CD14-positive monocyte (primary cell): Measurements from ENCODE around the gene SMAD2. TPM values are rescaled to one million over a fixed set of nuclear protein-coding genes. Genes with fewer than 3 reads are reported as not detected.

ENCODE experiments used
- DNase-seq, 3 donors: peaks; one replicate each; pipeline ENCODE4 v3.0.0-alpha.2; 2011 to 2022
- H2AFZ ChIP-seq: 2 replicates; pipeline ENCODE4 v1.6.0; 2012; ENCODE audit warnings: mild to moderate bottlenecking, low read depth, low read length, inconsistent platforms; ENCODE audit not compliant: insufficient read depth, poor library complexity, severe bottlenecking
- H3K27ac ChIP-seq, 2 donors: 1 replicate in 1 of 2; 2 replicates in 1 of 2; pipeline ENCODE4 v1.5.1; 2012 to 2013; ENCODE audit warnings: low read length in 2 of 2, control low read depth in 1 of 2, inconsistent platforms in 1 of 2, low read depth in 1 of 2, mild to moderate bottlenecking in 1 of 2
- H3K27me3 ChIP-seq, 2 donors: one replicate each; pipeline versions ENCODE4 v1.6.0 to v1.6.1; 2011 to 2013; ENCODE audit warnings: low read length in 2 of 2; ENCODE audit not compliant: control insufficient read depth in 2 of 2, insufficient read depth in 2 of 2
- H3K36me3 ChIP-seq, 2 donors: replicated peaks in 1 of 2; 1 replicate in 1 of 2; 2 replicates in 1 of 2; pipeline versions ENCODE4 v1.5.1 to v1.6.1; 2012 to 2013; ENCODE audit warnings: low read length in 2 of 2, control low read depth in 1 of 2, inconsistent platforms in 1 of 2, mild to moderate bottlenecking in 1 of 2; ENCODE audit not compliant: insufficient read depth in 2 of 2, control insufficient read depth in 1 of 2
- H3K4me1 ChIP-seq, 2 donors: 1 replicate in 1 of 2; 2 replicates in 1 of 2; pipeline versions ENCODE4 v1.5.1 to v1.6.1; 2012 to 2013; ENCODE audit warnings: low read length in 2 of 2, control low read depth in 1 of 2, inconsistent platforms in 1 of 2, mild to moderate bottlenecking in 1 of 2, moderate library complexity in 1 of 2; ENCODE audit not compliant: insufficient read depth in 2 of 2, control insufficient read depth in 1 of 2
- H3K4me2 ChIP-seq: replicated peaks from 2 replicates; pipeline ENCODE3; 2012; ENCODE audit warnings: low read length, moderate library complexity, mild to moderate bottlenecking; ENCODE audit not compliant: poor library complexity, severe bottlenecking; ENCODE audit errors: extremely low read depth
- H3K4me3 ChIP-seq, 3 experiments: fragments of 200-600 bp in 1 of 3; sonication (generic) in 1 of 3; replicated peaks in 1 of 3; 1 replicate in 2 of 3; 2 replicates in 1 of 3; pipeline ENCODE4 v1.5.1; 2011 to 2013; ENCODE audit warnings: low read length in 3 of 3, mild to moderate bottlenecking in 3 of 3, control low read depth in 2 of 3, low read depth in 2 of 3, inconsistent platforms in 1 of 3, moderate library complexity in 1 of 3
- H3K79me2 ChIP-seq: 2 replicates; pipeline ENCODE4 v1.6.0; 2012; ENCODE audit warnings: mild to moderate bottlenecking, control low read depth, inconsistent platforms, low read length, moderate library complexity; ENCODE audit not compliant: insufficient read depth
- H3K9ac ChIP-seq: 2 replicates; pipeline ENCODE4 v1.6.0; 2017; ENCODE audit warnings: low read length, mild to moderate bottlenecking; ENCODE audit not compliant: insufficient read depth, poor library complexity, severe bottlenecking
- H3K9me3 ChIP-seq, 2 donors: replicated peaks in 1 of 2; 1 replicate in 1 of 2; 2 replicates in 1 of 2; pipeline versions ENCODE4 v1.5.1 to v1.6.1; 2012 to 2013; ENCODE audit warnings: low read length in 2 of 2, control low read depth in 1 of 2; ENCODE audit not compliant: control insufficient read depth in 1 of 2, insufficient read depth in 1 of 2
- H4K20me1 ChIP-seq: 2 replicates; pipeline ENCODE4 v1.6.0; 2012; ENCODE audit warnings: mild to moderate bottlenecking, low read length, control low read depth, moderate library complexity; ENCODE audit not compliant: insufficient read depth
- H3K27ac Mint-ChIP-seq, 7 donors: one replicate each; pipeline ENCODE4 v1.8.0; 2020; ENCODE audit warnings: mild to moderate bottlenecking in 7 of 7, mixed read lengths in 7 of 7, moderate library complexity in 6 of 7, inconsistent platforms in 2 of 7
- H3K27me3 Mint-ChIP-seq, 3 donors: one replicate each; pipeline ENCODE4 v1.8.0; 2021 to 2022; ENCODE audit warnings: low read depth in 3 of 3, mild to moderate bottlenecking in 3 of 3, mixed read lengths in 3 of 3, moderate library complexity in 3 of 3, inconsistent platforms in 1 of 3
- H3K36me3 Mint-ChIP-seq, 2 donors: one replicate each; pipeline ENCODE4 v1.8.0; 2020; ENCODE audit warnings: mixed read lengths in 2 of 2, inconsistent platforms in 1 of 2, mild to moderate bottlenecking in 1 of 2
- H3K4me1 Mint-ChIP-seq: one replicate; pipeline ENCODE4 v1.8.0; 2020; ENCODE audit warnings: mild to moderate bottlenecking, mixed read lengths
- H3K4me3 Mint-ChIP-seq, 2 donors: one replicate each; pipeline ENCODE4 v1.8.0; 2020; ENCODE audit warnings: mild to moderate bottlenecking in 2 of 2, mixed read lengths in 2 of 2, moderate library complexity in 1 of 2
- H3K9me3 Mint-ChIP-seq, 7 donors: one replicate each; pipeline ENCODE4 v1.8.0; 2020 to 2022; ENCODE audit warnings: mixed read lengths in 7 of 7, mild to moderate bottlenecking in 6 of 7, moderate library complexity in 6 of 7, inconsistent platforms in 2 of 7
- CTCF ChIP-seq: fragments of 200-600 bp; IDR thresholded peaks from one replicate; pipeline ENCODE4 v1.8.0; 2022; ENCODE audit warnings: antibody characterized with exemption, mild to moderate bottlenecking
- WGBS: methylation state at CpG from one replicate; pipeline ENCODE4 v1.1.5; 2013; ENCODE audit warnings: missing lambda C conversion rate; ENCODE audit not compliant: insufficient coverage; 5-methylcytosine and 5-hydroxymethylcytosine counted together
- intact Hi-C, 2 donors: fragments of 100-400 bp; cut with micrococcal nuclease; formaldehyde crosslinking; loops; one replicate each; pipeline versions ENCODE4 v1.15.0 to v1.15.1; 2023
- polyA plus RNA-seq, 3 donors: library from polyadenylated mRNA; depleted of rRNA in 1 of 3; unstranded in 2 of 3; stranded (reverse) in 1 of 3; fragments of 300-500 nt in 2 of 3; fragments of >200 nt in 1 of 3; fragmentation: Illumina TruSeq in 2 of 3; gene quantifications; 1 replicate in 2 of 3; 2 replicates in 1 of 3; pipeline ENCODE4 v1.2.3, GENCODE V29; 2012 to 2021

The SMAD2 gene
- polyA plus RNA-seq, 3 donors: 48.1 to 72.6 (median 70.6) TPM

DNA sequence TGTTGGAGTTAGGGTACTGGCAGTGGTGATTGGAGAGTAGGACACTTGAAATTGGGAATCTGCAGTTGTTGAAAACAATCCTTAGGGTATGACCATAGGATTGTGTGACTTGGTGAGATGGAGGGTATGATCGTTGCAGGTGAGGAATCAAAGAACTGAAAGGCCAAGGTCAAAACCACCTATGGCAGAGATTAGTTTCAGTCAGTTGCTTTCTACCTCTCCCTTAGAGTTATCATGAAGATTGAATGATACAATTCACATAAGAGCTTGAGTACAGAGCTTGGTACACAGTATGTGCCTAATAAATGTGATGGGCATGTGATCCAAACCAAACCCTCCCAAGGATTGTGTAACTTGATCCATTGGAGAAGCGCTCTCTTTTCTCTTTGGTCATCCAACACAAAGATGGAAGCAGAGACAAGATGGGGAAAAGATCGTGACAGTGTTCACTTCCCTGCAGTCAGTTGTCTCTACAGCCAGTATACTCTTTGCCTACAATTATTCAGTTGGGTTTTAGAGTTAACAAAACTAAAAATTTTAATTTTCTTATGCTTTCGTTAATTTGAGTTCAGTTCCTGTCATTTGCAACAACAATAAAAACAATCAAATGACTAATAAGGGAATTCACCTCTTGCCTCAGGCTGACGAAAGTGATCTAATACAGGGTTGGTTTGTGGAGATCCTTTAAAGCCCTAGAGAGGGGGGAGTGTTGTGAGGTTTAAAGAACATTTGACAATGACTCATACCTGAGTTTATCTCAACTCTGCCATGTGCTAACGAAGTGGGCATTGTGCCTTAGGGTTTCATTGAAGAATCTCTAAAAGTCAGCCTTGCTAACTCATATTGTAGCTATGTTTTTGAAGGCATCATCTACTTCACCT lies 14.8 kb upstream of the SMAD2 start:
- Histone ChIP-seq H3K4me2 (no peak overlapping the region), H3K4me1 (no peaks in the 10 kb centered on the region), H2AFZ (no peak overlapping the region), H3K27me3 (peaks cover 0 to 2% of the 10 kb centered on the region in 2 donors), H3K27ac (no peak overlapping the region), H4K20me1 (no peaks in the 10 kb centered on the region), H3K9me3 (no peaks in the 10 kb centered on the region), H3K79me2 (no peaks in the 10 kb centered on the region), H3K4me3 (no peak overlapping the region), H3K36me3 (no peaks in the 10 kb centered on the region), H3K9ac (no peak overlapping the region)
- 83% methylated on average over 1 of the region's 6 CpGs for WGBS
- Mint-ChIP-seq H3K9me3 (peaks cover 0 to 6% (median 1%) of the 10 kb centered on the region in 7 donors), H3K27ac (no peak overlapping the region), H3K36me3 (no peaks in the 10 kb centered on the region), H3K4me1 (peaks cover 3% of the 10 kb centered on the region), H3K4me3 (no peak overlapping the region), H3K27me3 (peaks cover 1 to 8% (median 2%) of the 10 kb centered on the region in 3 donors)
- DNase-seq: peak in 2 of 3 donors; percentile 10 to 52
- intact Hi-C loops: no loop called here
- TF ChIP-seq CTCF: no peak

DNA sequence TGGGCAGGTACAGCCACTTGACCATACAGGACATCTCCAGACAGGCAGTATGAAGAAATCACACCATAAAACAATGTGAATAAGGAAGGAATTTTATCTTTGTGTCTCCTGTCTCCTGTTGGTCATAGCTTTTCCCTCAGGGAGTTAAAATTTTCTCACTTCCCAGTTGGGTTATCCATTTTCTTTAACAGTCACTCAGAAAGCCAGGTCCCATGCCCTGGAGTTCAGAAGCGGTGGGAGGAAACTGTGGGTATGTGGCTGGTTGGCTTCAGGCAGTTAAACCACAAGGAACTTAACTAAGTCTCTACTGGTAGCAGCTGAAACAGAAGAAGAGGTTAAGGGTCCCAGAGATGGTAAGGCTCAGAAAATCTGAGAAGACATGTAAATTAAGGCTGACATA lies 6.5 kb upstream of the SMAD2 start:
- Mint-ChIP-seq H3K4me1 (peaks cover 13% of the 10 kb centered on the region), H3K9me3 (peaks cover 0 to 1% (median 0%) of the 10 kb centered on the region in 7 donors), H3K27me3 (peaks cover 0 to 4% (median 0%) of the 10 kb centered on the region in 3 donors), H3K4me3 (no peak overlapping the region), H3K36me3 (no peaks in the 10 kb centered on the region), H3K27ac (peak overlapping the region in 1 of 7 donors; percentile 5)
- intact Hi-C loops: no loop called here
- Histone ChIP-seq H3K9ac (no peak overlapping the region), H3K4me1 (peaks cover 12 to 24% of the 10 kb centered on the region in 2 donors), H3K4me3 (no peak overlapping the region), H3K4me2 (no peak overlapping the region), H3K9me3 (no peaks in the 10 kb centered on the region), H3K36me3 (no peaks in the 10 kb centered on the region), H3K79me2 (no peaks in the 10 kb centered on the region), H4K20me1 (no peaks in the 10 kb centered on the region), H3K27ac (no peak overlapping the region), H2AFZ (no peak overlapping the region), H3K27me3 (no peaks in the 10 kb centered on the region)
- no peak for TF ChIP-seq CTCF
- 0% methylated on average over 1 of the region's 1 CpG for WGBS
- DNase-seq: no peak
